Right lung (tissue), 5 donors: ENCODE data around the gene RAB17. TPM values are rescaled to one million over a fixed set of nuclear protein-coding genes. Genes with fewer than 3 reads are reported as not detected.

Experiments
- DNase-seq, 2 donors: peaks; one replicate each; pipeline ENCODE4 v3.0.0-alpha.2; 2013
- polyA plus RNA-seq, 5 donors: library from polyadenylated mRNA; unstranded; fragments of 120-200 nt; gene quantifications; one replicate each; pipeline versions ENCODE4 v1.2.1 to v1.2.3, GENCODE V29; 2013; ENCODE audit warnings: inconsistent platforms in 1 of 5, low replicate concordance in 1 of 5; ENCODE audit not compliant: insufficient read length in 5 of 5, insufficient read depth in 1 of 5

RAB17 gene
- polyA plus RNA-seq, 5 donors, result 13.3 to 18.1 (median 15.0) TPM

DNA sequence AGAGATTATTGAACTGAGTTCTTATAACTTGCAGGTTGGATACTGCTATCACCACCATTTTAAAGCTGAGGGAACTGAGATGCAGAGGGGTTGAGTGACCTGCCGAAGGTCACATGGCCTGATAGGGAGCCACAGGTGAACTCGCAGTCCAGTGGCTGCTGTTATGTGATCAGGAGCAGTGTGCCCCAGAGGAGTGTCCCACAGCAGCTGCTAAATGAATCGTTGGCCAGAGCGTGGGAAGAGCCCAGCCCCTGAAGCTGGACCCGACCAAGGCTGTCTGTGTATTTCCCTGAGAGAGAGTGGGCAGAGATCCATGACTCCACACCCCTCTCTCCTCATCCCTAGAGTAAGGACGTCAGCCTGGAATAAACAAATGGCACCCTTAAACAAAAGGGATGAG is 50.9 kb downstream of the RAB17 start:
- no peak for DNase-seq

DNA sequence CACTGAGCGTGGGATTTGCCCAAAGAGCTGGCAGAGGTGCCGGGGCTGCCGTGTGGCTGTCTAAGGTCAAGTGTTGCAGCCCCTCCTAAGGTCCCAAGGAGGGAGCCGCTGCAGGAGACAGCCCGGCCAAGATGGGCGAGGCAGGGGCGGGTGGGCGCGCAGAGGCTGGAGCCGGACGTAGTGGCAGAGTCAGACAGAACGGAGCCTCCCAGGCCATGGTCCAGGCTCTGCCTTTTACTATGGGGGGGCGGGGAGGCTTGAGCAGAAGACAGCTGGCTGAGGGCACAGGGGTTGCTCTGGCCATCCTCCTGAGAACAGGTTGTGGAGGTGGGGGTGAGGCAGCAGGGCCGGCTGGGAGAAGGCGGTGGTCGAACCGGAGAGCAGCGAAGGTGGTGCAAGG is 51.6 kb downstream of the RAB17 start:
- no peak for DNase-seq

DNA sequence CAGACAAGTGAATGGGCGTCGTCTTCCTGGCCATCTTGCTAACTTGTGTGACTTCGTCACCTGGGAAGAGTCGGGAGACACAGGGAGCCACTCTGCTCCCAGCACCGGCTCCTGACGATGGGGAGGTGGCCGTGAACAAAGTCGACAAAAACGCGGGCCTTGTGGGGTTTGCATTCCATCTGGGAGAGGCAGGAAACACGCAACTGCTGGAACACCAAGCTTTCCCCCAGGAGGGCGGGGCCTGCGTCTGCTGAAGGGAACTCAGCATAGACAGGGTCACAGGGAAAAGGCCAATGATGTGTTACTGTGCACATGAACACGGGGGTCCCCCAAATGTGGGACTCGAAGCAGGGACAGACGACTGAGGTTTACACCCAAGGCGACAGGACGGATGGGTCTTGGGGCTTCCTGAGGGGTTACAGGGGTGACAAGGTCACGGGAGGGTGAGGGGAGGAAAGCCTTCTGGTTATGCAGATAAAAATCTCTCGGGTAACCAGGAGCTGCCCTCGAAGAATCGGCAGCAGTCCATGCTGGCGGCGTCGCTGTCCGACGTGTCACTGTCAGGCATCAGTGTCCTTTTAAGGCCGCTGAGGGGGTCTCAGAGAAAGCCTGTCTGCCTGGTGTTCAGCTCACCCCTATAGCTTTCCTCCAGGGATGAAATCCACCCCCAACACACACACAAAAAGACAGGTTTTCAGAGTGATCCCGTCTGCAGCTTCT is 52.4 kb downstream of the RAB17 start:
- no peak for DNase-seq

DNA sequence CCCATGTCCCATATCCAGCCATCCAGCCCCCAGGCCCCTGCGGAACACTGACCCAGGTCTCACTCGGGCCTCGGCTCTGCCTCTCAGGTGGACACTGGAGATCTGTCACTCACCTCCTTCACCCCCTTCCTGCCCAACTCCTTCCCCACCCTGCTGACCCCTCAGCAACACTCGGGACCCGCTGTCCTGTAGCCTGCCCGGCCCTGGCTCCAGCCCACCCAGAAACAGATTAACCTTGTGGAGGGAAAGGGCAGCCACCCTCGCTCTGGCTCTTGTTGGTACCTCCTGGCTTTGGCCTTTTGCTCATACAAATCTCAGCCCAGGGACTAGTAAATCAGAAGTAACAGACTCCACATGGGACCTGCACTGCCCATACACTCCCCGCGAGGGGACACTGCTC is 53.9 kb downstream of the RAB17 start:
- no peak for DNase-seq

DNA sequence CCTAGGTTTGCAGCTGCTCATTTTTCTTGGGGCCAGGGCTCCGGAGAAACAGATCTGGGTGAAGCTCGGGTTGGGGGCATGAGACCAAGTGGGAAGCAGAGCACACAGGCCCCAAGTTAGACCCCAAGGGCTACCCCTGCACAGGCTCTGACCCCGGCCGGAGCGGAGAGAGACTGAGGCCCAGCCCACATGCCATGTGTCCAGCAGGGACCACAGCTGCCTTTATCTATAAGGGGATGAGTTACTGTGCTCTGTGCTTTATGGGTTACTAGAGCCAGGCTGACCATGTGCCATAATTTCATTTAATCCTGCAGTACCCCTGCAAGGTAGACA is 54.5 kb downstream of the RAB17 start:
- no peak for DNase-seq

DNA sequence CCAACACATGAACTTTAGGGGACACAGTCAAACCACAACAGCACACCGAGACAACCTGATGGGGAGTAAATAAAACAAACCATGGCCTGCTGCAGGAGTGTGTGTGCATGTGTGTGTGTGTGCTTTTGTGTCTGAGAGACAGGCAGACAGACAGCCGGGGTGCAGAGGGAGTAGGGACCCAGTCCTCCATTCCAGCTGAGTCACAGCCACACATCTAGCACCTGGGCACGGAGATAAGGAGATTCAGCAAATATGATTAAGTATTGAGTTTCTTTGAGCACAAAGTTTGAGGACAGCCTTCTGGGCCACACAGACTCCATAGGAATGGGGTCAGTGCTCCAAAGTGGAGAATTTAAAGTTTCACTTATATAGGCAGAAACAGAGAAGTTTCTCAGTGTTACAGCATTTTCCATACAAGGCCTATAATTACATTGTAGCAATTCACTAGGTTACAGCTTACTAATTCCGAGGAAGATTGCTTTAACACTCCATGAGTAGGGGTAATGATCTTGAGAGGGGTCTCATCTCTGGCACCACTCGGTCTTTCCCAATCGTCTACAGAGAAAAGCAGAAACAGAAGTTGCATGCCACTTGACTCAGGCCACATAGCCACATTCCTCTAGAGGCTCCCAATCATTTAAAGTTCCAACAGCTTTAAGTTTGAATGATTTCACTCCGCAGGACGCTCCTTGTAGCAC is 55.0 kb downstream of the RAB17 start:
- DNase-seq, result no peak

DNA sequence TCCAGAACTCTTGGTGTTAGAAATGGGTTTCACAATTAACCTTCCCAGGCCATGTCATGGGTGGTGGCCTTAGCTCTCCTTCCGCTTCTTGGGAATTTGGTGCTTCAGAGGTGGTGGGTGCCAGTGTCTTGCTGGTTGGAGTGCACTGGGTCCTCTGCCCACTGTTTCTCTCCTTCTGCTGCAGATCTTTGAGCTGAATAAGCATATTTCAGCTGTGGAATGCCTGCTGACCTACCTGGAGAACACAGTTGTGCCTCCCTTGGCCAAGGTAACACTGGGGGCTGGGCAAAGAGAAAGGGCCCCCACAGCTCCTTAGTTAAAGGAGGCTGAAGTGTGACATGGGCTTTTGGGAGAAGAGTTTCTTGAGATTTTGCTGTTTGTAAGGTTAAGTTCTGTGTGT is 56.2 kb downstream of the RAB17 start:
- DNase-seq, result no peak

DNA sequence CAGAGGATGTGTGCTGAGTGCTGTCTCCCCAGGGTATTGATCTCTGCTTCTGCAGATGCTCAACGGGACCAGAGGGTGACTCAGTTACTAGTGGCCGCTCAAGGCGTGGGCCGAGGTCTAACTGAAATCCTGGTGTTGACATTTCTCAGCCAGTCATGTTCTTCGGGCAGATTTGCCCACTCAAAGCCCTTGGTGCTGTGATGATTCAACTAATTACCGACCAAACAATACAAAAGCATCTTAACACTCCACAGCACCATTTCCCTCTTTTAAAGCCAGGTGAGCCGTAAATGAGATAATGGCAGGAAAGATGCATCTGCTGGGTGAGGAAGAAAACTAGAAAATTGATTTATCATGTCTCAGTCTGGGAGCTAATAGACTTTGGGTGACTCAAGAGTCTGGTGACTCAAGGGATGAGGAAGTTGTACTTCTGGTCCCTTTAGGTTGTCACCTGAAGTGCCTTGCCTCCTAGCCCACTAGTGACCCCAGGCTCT is 56.8 kb downstream of the RAB17 start:
- DNase-seq, result no peak

DNA sequence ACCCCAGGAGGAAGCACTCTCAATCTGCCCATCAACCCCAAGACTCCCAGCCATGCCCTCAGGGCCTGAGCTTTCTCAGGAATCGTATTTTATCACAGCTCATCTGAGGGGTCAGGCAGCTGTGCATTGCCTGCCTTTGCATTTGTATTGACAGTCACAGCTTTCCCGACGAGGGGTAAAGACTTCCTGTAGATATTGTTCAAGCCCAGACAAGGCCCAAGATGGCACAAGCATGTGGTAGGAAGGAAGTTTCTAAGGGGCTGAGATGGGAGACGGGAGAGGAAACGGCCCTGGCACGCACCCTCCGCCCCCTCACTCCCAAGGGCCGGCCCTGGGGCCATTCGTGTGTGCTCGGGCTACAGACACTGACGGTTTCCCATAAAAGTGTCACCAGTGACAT is 58.4 kb downstream of the RAB17 start:
- DNase-seq, result no peak

DNA sequence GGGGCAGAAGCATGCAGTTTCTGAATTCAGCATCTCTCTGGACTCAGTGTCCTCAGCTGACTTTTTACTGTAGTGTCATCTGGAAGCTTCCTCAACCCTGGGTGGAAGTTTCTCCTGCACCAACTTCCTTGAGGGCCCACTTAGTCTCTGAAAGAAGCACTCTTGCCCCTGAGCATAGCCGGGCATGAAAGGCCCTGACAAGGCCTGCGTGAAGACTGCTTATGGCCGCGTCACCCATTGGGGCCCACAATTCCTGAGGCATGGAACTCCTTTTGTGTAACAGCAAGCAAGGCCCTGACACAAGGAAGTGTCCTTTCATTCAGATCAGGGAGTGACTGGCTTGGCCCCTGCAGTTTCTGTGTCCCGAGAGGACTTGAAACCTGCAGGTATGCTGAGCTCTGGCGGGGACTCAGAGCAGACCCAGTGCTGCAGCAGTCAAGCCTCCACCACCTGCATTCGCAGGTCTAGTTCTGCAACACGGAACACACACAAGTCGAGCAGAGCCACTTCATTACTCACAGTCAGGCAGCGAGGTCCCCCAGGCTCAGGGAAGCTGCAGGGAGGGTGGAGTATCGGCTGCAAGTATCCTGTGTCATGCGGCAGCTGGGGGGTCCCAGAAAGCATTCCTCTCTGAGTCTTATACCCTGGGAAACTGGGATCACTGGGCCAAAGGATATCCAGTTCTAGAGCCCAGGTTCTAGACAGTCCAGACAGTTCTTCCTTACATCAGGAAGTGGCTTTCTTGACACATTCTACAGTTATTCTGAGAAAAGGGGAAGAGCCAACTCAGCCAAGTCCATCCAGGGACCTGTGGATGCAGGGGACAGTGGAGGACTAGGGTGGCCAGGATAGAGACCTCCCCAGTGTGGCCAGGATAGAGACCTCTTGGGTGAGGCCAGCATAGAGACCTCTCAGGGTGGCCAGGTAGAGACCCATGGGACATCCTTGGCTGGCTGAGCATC is 59.8 kb downstream of the RAB17 start:
- DNase-seq, result no peak

DNA sequence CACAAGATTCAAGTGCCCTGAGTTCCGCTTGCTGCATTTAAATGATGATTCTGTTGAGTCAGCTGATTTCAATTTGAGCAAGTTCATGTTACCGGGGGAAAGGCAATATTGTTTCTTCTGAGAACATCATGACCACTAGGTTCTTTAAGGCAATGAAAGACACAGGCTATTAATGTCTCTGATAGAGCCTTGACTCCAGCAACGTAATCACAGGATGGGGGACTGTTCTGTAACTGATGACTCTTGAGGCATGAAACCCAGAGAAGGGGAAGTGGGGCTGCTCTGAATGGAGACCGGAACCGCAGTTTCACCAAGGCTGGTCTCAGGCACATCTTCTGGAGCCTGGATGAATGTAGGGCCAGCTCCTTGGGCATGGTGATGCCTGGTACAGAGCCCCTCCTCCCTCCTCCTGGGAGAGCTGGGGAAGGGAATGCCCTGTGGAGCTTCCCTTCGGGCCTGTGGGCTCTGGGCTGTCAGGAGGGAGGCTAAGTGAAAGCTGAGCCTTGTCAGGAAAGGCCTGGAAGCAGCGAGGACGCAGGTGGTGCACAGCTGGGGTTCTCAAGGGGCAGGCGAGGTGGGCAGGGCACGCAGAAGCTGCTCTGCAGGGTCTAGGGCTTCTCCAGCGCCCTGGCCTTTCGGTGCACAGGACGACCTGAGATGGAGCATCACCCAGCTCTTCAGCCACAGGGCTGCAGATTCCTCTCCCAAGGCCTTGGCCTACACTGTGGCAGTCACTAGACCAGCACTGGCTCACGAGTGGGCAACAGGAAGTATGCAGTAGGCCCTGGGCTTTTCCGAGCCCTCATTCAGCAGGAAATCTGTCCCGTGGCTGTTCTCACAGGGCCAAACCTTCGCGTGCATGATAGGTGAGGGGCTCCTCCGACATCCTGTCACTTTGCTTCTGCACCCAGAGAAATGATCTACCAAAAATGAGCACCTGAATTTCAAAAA is 60.8 kb downstream of the RAB17 start:
- DNase-seq, result no peak

DNA sequence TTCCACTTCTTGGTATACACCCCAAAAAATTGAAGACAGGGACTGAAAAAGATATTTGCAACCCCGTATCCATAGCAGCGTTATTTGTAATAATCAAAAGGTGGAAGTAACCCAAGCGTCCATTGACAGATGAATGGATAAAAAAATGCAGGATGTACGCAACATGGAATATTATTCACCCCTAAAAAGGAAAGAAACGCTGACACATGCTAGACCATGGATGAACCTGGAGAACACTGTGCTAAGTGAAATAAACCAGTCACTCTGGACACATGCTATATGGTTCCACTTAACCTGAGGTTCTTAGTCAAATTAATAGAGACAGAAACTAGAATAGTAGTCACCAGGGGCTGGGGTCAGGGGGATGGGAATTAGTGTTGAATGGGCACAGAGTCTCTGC is 62.8 kb downstream of the RAB17 start:
- no peak for DNase-seq

DNA sequence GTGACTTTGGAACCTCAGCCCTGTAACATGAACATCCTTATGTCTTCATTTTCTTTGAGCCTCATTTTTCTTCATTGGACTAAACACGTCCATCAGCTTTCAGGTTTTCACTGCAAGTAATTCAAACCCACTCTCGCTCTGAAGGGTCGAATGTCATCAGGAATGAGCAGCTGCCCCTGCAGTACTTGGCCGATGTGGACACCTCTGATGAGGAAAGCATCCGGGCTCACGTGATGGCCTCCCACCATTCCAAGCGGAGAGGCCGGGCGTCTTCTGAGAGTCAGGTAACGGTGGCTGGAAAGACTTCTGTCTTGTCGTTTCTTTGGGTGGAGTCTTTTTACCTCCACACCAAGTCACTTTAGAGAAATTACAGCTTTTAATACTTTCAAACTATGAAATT is 63.3 kb downstream of the RAB17 start:
- DNase-seq, result no peak

DNA sequence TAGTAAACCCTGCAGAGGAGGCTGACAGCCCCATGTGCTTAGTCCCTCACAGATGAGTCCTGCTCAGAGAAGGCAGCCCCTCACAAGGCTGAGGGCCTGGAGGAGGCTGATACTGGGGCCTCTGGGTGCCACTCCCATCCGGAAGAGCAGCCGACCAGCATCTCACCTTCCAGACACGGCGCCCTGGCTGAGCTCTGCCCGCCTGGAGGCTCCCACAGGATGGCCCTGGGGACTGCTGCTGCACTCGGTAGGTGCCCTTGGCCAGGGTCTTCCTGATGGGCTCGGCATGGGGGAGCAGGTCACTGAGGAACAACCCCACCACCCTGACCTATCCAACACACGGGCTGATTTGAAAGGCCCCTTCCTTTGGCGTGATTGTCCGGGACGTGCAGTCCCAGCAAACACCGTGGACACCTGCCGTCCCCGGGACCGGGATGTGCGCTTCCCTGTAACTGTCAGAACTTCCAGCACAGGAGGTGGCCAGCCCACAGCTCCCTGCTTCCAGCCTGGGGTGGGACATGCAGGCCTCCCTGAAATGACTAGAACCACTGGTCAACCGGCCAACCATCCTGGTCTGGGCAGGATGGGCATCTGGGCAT is 64.9 kb downstream of the RAB17 start:
- no peak for DNase-seq

DNA sequence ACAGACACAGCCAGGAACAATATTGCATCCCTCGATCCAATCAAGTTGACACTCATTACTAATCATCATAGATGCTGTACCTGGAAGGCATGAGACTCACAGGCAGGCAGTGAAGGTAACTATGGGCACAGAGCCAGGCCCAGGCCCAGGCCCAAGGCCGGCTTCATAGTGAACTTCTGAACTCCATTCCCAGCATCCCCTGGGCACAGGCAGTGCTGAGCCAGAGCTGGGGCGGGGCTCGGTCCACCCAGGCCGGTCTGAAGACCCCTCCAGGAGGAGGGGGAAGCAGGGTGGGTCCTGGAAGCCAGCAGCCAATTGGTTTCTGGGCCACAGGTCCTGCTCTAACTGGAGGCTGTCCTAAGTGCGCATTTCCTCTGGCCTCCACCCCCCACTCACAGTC is 65.9 kb downstream of the RAB17 start:
- no peak for DNase-seq

Other genes with a start within 250 kb of the RAB17 start
- gene COL6A3, start 176.6 kb downstream of the RAB17 start, polyA plus RNA-seq, result 100 to 1,000 TPM; 586 to 773 (median 661) TPM
- gene MLPH, start 103.5 kb downstream of the RAB17 start, polyA plus RNA-seq, result 1 to 10 TPM; 1.7 to 5.0 (median 3.1) TPM
- not detected for gene PRLH, start 24.2 kb downstream of the RAB17 start, polyA plus RNA-seq
- 100 to 1,000 TPM in 4 of 5 donors, 10 to 100 TPM in 1; 88.5 to 129 (median 119) TPM for gene LRRFIP1, start 36.9 kb upstream of the RAB17 start, polyA plus RNA-seq
- gene RBM44, start 208.0 kb upstream of the RAB17 start, polyA plus RNA-seq, result 1 to 10 TPM in 3 of 5 donors, under 1 TPM in 2; 0.76 to 1.9 (median 1.0) TPM